ENCODE data around the gene KCNJ1. TPM values are rescaled to one million over a fixed set of nuclear protein-coding genes. Genes with fewer than 3 reads are reported as not detected.

KCNJ1 gene
- total and polyA plus RNA-seq, 2 experiments from 2014 or later, result 0.16 TPM; not detected in 1

DNA sequence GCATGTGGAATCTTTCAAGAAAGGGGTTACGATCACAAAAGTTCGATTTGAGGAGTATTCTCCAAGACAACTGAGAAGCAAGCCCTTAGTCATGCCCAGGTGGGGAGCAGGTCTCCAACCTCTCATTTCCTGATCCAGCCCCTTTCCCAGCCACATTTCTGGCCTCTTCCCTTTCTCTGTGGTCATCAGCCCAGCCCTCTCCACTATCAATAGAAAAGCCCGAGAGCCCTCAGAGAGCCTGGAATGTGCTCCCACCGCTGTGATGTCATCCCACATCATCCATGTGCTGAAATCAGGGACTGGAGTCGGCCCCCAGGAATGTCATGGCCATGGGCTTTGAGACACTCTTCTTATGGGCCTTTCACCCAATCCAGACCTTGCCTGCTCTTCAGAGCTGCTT, 62.6 kb downstream of the KCNJ1 start:
- Mint-ChIP-seq H3K4me3 (no peak overlapping the region), H3K9me3 (no peaks in the 10 kb centered on the region), H3K27me3 (ENCODE audit: insufficient read depth, low read depth, poor library complexity) (peaks cover 10% of the 10 kb centered on the region), H3K27ac (no peak overlapping the region), H3K36me3 (ENCODE audit: low read depth) (no peaks in the 10 kb centered on the region), H3K4me1 (peaks cover 8% of the 10 kb centered on the region)
- no peak for DNase-seq (ENCODE audit: low spot score)
- Histone ChIP-seq H4K20me1 (replicated peaks; ENCODE audit: insufficient read depth) (no peaks in the 10 kb centered on the region), H3K4me1 (ENCODE audit: insufficient read depth) (peaks cover 6% of the 10 kb centered on the region; the same call in 1 of the 2 replicates), H2AFZ (no peak overlapping the region), H3K4me3 (no peak overlapping the region), H3K27ac (ENCODE audit: low read depth) (no peak overlapping the region), H3K27me3 (ENCODE audit: insufficient read depth) (no peaks in the 10 kb centered on the region), H3K79me2 (replicated peaks; ENCODE audit: insufficient read depth) (no peaks in the 10 kb centered on the region), H3K36me3 (ENCODE audit: insufficient read depth) (no peaks in the 10 kb centered on the region), H3K4me2 (no peak overlapping the region), H3K9me2 (ENCODE audit: insufficient read depth) (no peaks in the 10 kb centered on the region), H3F3A (replicated peaks; ENCODE audit: low read depth) (no peaks in the 10 kb centered on the region)
- TF ChIP-seq NANOG (IDR thresholded peaks at IDR 0.05; ENCODE audit: borderline replicate concordance) (no peak), CREB1 (CRISPR knock-in tag; IDR thresholded peaks at IDR 0.05; ENCODE audit: low read depth) (no peak), POLR2AphosphoS5 (IDR thresholded peaks at IDR 0.05; ENCODE audit: low read depth) (no peak), EZH2phosphoT487 (IDR thresholded peaks at IDR 0.05; ENCODE audit: unreplicated experiment) (no peak), ZNF331 (CRISPR knock-in tag; IDR thresholded peaks at IDR 0.05; ENCODE audit: low read depth) (no peak), ZNF114 (CRISPR knock-in tag; IDR thresholded peaks at IDR 0.05) (no peak), EZH2 (IDR thresholded peaks at IDR 0.05; ENCODE audit: low read depth, unreplicated experiment) (no peak), STAT1 (IDR thresholded peaks at IDR 0.05; ENCODE audit: unreplicated experiment) (no peak), JUNB (IDR thresholded peaks at IDR 0.05; ENCODE audit: unreplicated experiment) (no peak)
- TF ChIP-seq, protein P1, sequence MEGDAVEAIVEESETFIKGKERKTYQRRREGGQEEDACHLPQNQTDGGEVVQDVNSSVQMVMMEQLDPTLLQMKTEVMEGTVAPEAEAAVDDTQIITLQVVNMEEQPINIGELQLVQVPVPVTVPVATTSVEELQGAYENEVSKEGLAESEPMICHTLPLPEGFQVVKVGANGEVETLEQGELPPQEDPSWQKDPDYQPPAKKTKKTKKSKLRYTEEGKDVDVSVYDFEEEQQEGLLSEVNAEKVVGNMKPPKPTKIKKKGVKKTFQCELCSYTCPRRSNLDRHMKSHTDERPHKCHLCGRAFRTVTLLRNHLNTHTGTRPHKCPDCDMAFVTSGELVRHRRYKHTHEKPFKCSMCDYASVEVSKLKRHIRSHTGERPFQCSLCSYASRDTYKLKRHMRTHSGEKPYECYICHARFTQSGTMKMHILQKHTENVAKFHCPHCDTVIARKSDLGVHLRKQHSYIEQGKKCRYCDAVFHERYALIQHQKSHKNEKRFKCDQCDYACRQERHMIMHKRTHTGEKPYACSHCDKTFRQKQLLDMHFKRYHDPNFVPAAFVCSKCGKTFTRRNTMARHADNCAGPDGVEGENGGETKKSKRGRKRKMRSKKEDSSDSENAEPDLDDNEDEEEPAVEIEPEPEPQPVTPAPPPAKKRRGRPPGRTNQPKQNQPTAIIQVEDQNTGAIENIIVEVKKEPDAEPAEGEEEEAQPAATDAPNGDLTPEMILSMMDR (conservative IDR thresholded peaks at IDR 0.05; ENCODE audit: low read depth in 2 of 2), result no peak
- TF ChIP-seq, protein P2, sequence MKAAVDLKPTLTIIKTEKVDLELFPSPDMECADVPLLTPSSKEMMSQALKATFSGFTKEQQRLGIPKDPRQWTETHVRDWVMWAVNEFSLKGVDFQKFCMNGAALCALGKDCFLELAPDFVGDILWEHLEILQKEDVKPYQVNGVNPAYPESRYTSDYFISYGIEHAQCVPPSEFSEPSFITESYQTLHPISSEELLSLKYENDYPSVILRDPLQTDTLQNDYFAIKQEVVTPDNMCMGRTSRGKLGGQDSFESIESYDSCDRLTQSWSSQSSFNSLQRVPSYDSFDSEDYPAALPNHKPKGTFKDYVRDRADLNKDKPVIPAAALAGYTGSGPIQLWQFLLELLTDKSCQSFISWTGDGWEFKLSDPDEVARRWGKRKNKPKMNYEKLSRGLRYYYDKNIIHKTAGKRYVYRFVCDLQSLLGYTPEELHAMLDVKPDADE (IDR thresholded peaks at IDR 0.05), result no peak
- TF ChIP-seq, protein P3, sequence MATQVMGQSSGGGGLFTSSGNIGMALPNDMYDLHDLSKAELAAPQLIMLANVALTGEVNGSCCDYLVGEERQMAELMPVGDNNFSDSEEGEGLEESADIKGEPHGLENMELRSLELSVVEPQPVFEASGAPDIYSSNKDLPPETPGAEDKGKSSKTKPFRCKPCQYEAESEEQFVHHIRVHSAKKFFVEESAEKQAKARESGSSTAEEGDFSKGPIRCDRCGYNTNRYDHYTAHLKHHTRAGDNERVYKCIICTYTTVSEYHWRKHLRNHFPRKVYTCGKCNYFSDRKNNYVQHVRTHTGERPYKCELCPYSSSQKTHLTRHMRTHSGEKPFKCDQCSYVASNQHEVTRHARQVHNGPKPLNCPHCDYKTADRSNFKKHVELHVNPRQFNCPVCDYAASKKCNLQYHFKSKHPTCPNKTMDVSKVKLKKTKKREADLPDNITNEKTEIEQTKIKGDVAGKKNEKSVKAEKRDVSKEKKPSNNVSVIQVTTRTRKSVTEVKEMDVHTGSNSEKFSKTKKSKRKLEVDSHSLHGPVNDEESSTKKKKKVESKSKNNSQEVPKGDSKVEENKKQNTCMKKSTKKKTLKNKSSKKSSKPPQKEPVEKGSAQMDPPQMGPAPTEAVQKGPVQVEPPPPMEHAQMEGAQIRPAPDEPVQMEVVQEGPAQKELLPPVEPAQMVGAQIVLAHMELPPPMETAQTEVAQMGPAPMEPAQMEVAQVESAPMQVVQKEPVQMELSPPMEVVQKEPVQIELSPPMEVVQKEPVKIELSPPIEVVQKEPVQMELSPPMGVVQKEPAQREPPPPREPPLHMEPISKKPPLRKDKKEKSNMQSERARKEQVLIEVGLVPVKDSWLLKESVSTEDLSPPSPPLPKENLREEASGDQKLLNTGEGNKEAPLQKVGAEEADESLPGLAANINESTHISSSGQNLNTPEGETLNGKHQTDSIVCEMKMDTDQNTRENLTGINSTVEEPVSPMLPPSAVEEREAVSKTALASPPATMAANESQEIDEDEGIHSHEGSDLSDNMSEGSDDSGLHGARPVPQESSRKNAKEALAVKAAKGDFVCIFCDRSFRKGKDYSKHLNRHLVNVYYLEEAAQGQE (IDR thresholded peaks at IDR 0.05; ENCODE audit: unreplicated experiment), result no peak
- TF ChIP-seq, protein P4, sequence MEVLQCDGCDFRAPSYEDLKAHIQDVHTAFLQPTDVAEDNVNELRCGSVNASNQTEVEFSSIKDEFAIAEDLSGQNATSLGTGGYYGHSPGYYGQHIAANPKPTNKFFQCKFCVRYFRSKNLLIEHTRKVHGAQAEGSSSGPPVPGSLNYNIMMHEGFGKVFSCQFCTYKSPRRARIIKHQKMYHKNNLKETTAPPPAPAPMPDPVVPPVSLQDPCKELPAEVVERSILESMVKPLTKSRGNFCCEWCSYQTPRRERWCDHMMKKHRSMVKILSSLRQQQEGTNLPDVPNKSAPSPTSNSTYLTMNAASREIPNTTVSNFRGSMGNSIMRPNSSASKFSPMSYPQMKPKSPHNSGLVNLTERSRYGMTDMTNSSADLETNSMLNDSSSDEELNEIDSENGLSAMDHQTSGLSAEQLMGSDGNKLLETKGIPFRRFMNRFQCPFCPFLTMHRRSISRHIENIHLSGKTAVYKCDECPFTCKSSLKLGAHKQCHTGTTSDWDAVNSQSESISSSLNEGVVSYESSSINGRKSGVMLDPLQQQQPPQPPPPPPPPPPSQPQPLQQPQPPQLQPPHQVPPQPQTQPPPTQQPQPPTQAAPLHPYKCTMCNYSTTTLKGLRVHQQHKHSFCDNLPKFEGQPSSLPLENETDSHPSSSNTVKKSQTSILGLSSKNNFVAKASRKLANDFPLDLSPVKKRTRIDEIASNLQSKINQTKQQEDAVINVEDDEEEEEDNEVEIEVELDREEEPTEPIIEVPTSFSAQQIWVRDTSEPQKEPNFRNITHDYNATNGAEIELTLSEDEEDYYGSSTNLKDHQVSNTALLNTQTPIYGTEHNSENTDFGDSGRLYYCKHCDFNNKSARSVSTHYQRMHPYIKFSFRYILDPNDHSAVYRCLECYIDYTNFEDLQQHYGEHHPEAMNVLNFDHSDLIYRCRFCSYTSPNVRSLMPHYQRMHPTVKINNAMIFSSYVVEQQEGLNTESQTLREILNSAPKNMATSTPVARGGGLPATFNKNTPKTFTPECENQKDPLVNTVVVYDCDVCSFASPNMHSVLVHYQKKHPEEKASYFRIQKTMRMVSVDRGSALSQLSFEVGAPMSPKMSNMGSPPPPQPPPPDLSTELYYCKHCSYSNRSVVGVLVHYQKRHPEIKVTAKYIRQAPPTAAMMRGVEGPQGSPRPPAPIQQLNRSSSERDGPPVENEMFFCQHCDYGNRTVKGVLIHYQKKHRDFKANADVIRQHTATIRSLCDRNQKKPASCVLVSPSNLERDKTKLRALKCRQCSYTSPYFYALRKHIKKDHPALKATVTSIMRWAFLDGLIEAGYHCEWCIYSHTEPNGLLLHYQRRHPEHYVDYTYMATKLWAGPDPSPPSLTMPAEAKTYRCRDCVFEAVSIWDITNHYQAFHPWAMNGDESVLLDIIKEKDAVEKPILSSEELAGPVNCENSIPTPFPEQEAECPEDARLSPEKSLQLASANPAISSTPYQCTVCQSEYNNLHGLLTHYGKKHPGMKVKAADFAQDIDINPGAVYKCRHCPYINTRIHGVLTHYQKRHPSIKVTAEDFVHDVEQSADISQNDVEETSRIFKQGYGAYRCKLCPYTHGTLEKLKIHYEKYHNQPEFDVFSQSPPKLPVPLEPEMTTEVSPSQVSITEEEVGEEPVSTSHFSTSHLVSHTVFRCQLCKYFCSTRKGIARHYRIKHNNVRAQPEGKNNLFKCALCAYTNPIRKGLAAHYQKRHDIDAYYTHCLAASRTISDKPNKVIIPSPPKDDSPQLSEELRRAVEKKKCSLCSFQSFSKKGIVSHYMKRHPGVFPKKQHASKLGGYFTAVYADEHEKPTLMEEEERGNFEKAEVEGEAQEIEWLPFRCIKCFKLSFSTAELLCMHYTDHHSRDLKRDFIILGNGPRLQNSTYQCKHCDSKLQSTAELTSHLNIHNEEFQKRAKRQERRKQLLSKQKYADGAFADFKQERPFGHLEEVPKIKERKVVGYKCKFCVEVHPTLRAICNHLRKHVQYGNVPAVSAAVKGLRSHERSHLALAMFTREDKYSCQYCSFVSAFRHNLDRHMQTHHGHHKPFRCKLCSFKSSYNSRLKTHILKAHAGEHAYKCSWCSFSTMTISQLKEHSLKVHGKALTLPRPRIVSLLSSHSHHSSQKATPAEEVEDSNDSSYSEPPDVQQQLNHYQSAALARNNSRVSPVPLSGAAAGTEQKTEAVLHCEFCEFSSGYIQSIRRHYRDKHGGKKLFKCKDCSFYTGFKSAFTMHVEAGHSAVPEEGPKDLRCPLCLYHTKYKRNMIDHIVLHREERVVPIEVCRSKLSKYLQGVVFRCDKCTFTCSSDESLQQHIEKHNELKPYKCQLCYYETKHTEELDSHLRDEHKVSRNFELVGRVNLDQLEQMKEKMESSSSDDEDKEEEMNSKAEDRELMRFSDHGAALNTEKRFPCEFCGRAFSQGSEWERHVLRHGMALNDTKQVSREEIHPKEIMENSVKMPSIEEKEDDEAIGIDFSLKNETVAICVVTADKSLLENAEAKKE (CRISPR knock-in tag; IDR thresholded peaks at IDR 0.05), result no peak
- ATAC-seq, result no peak

Measured in GM23338 (cell line).